Pancreas (tissue), 10 donors: Measurements from ENCODE around the gene SCN9A. TPM values are rescaled to one million over a fixed set of nuclear protein-coding genes. Genes with fewer than 3 reads are reported as not detected.

Experiments used
- ATAC-seq, 4 donors: fragments of 200-7000 bp; cut with Tn5 transposase; one replicate each; pipeline versions ENCODE4 v1.8.0 to v1.9.1; 2020; ENCODE audit warnings: mild to moderate bottlenecking in 4 of 4, moderate library complexity in 4 of 4
- DNase-seq, 6 donors: peaks; one replicate each; pipeline ENCODE4 v3.0.0-alpha.2; 2020
- FAIRE-seq: peaks from 2 replicates; lab custom pipeline; 2012; peaks lifted over from hg19 to GRCh38; lab: Jason Lieb, UNC
- H3K27ac ChIP-seq, 4 donors: fragments of 200-600 bp; sonication (generic); 1 replicate in 3 of 4; 2 replicates in 1 of 4; pipeline versions ENCODE4 v1.5.0 to v1.8.0; 2020
- H3K27me3 ChIP-seq, 4 donors: fragments of 200-600 bp; one replicate each; pipeline ENCODE4 v1.8.0; 2021
- H3K36me3 ChIP-seq, 3 donors: fragments of 200-600 bp; sonication (generic) in 1 of 3; one replicate each; pipeline versions ENCODE4 v1.5.0 to v1.8.0; 2020 to 2021
- H3K4me1 ChIP-seq, 3 donors: fragments of 200-600 bp; one replicate each; pipeline ENCODE4 v1.8.0; 2021
- H3K4me3 ChIP-seq, 4 donors: fragments of 200-600 bp; sonication (generic) in 2 of 4; one replicate each; pipeline versions ENCODE4 v1.5.0 to v1.8.0; 2020 to 2021
- H3K9me3 ChIP-seq, 4 donors: fragments of 200-600 bp; one replicate each; pipeline ENCODE4 v1.8.0; 2021
- CTCF ChIP-seq, 4 donors: fragments of 200-600 bp; sonication (generic) in 3 of 4; IDR thresholded peaks; one replicate each; pipeline versions ENCODE4 v1.5.0 to v1.8.0; 2021; ENCODE audit warnings: antibody characterized with exemption in 4 of 4
- WGBS, 2 donors: extraction: QIAGEN DNeasy Blood & Tissue Kit; methylation state at CpG; one replicate each; pipeline ENCODE4 v1.1.7; 2013; 5-methylcytosine and 5-hydroxymethylcytosine counted together
- intact Hi-C, 3 donors: fragments of 100-400 bp; cut with DNase I; formaldehyde crosslinking; loops; one replicate each; pipeline versions ENCODE4 v1.11.1 to v1.14.2; 2022
- polyA plus RNA-seq, 2 donors: library from polyadenylated mRNA; stranded (reverse); fragments of 200-250 nt; gene quantifications; one replicate each; pipeline ENCODE4 v1.2.3, GENCODE V29; 2013
- total RNA-seq, 6 donors: library from RNA; stranded (reverse); fragmentation: NEBNext Ultra II Directional in 4 of 6; extraction: Animal tissue kit (Norgen Biotek cat#: 25700) in 4 of 6; gene quantifications; one replicate each; pipeline versions ENCODE4 v1.2.1 to v1.2.4, GENCODE V29; 2021 to 2023
- donor health status: healthy with polysubstance abuse.
- donor health status: DM: no; HTN: no; CAD: no; lungs with moderate emphysema.
- donor health status: DM: no; HTN: no; CAD: no.
- donor health status: control.
- donor health status: control.
- donor health status: Bipolar disorder and iron deficiency.
- donor health status: DM: yes; HTN: yes; CAD: no.
- donor health status: DM: no; HTN: no; CAD: no.
- donor health status: DM: no; HTN: no; CAD: no.
- donor health status: DM: yes; HTN: yes; CAD: no.

Gene SCN9A
- total and polyA plus RNA-seq, 8 donors, result 1.6 to 20.5 (median 3.1) TPM

- peaks cover 0 to 4% (median 0%) of the 10 kb centered on the region in 4 donors for H3K27me3 ChIP-seq
- no peaks in the 10 kb centered on the region for H3K9me3 ChIP-seq
- 73 to 78% methylated on average over 2 of the region's 2 CpGs for WGBS, 2 donors
- TF ChIP-seq CTCF (IDR thresholded peaks at IDR 0.05), result no peak
- FAIRE-seq, result no peak
- H3K4me3 ChIP-seq, result no peak overlapping the region
- no peak for DNase-seq
- no peak for ATAC-seq
- H3K27ac ChIP-seq, result no peak overlapping the region
- intact Hi-C loops, result no loop called here
- H3K36me3 ChIP-seq, result no peaks in the 10 kb centered on the region
- peaks cover 10 to 13% (median 11%) of the 10 kb centered on the region in 3 donors for H3K4me1 ChIP-seq
These were observed 41.9 kb downstream of the SCN9A start for GRCh38 chr2:166333801-166334200.

- intact Hi-C loops, result no loop called here
- no peak for FAIRE-seq
- ATAC-seq, result peak in 3 of 4 donors; percentile 35 to 66 (median 38)
- no peak for TF ChIP-seq CTCF (IDR thresholded peaks at IDR 0.05)
- peaks cover 0 to 4% (median 0%) of the 10 kb centered on the region in 4 donors for H3K27me3 ChIP-seq
- H3K36me3 ChIP-seq, result no peaks in the 10 kb centered on the region
- H3K9me3 ChIP-seq, result no peaks in the 10 kb centered on the region
- DNase-seq, result no peak
- no peak overlapping the region for H3K27ac ChIP-seq
- peaks cover 10 to 12% (median 11%) of the 10 kb centered on the region in 3 donors for H3K4me1 ChIP-seq
- H3K4me3 ChIP-seq, result no peak overlapping the region
These were observed 43.6 kb downstream of the SCN9A start for GRCh38 chr2:166332106-166332505.

DNA sequence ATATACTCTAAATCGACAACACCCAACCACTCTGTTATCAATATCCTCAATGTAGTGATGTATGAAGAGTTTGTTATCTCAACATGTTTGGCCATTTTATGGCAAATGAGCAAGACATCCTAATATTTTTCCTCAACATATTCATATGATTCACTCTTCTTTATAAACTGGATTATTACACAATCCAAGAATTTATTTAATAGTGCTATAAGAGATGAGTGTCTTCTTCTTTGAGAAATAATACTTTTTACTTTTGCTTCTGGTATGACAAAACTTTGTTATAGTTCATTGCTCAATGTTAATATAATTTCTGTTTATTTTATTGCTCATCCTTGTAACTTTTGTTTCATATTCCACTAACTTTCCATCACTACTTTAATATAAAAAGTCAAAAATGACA is 44.3 kb downstream of the SCN9A start:
- Histone ChIP-seq H3K9me3 (no peaks in the 10 kb centered on the region), H3K27ac (no peak overlapping the region), H3K4me3 (no peak overlapping the region), H3K27me3 (peaks cover 0 to 4% (median 0%) of the 10 kb centered on the region in 4 donors), H3K4me1 (peaks cover 10 to 12% (median 11%) of the 10 kb centered on the region in 3 donors), H3K36me3 (no peaks in the 10 kb centered on the region)
- intact Hi-C loops, result no loop called here
- WGBS, 2 donors, result 86 to 92% methylated on average over 1 of the region's 1 CpG
- ATAC-seq (no peak), FAIRE-seq (no peak), DNase-seq (no peak)
- TF ChIP-seq CTCF (IDR thresholded peaks at IDR 0.05), result no peak

GRCh38 chr2:166329465-166329864 is 46.3 kb downstream of the SCN9A start:
- FAIRE-seq (no peak), ATAC-seq (no peak), DNase-seq (no peak)
- Histone ChIP-seq H3K27me3 (peaks cover 0 to 4% (median 0%) of the 10 kb centered on the region in 4 donors), H3K9me3 (no peaks in the 10 kb centered on the region), H3K36me3 (no peaks in the 10 kb centered on the region), H3K4me3 (no peak overlapping the region), H3K4me1 (peaks cover 0 to 4% (median 0%) of the 10 kb centered on the region in 3 donors), H3K27ac (no peak overlapping the region)
- no peak for TF ChIP-seq CTCF (IDR thresholded peaks at IDR 0.05)
- intact Hi-C loops, result no loop called here

DNA sequence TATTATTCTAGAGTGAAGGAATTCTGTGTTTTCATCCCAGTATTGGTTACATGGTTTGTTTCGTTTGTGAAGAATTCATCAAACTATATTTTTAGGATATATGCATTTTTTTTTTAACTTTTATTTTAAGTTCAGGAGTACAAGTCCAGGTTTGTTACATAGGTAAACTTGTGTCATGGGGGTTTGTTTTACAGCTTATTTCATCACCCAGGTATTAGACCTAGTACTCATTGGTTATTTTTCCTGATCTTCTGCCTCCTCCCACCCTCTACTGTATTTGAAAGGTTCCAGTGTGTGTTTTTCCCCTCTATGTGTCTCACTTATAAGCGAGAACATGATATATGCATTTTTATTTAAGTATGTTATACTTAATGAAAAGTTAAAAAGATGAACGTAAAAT is 47.6 kb downstream of the SCN9A start:
- H3K27me3 ChIP-seq, result peaks cover 0 to 4% (median 0%) of the 10 kb centered on the region in 4 donors
- FAIRE-seq (no peak), ATAC-seq (no peak), DNase-seq (no peak)
- no peak for TF ChIP-seq CTCF (IDR thresholded peaks at IDR 0.05)
- H3K27ac ChIP-seq, result no peak overlapping the region
- WGBS, 2 donors, result 67 to 69% methylated on average over 3 of the region's 3 CpGs
- H3K4me1 ChIP-seq, result no peaks in the 10 kb centered on the region
- no peaks in the 10 kb centered on the region for H3K36me3 ChIP-seq
- no peak overlapping the region for H3K4me3 ChIP-seq
- no peaks in the 10 kb centered on the region for H3K9me3 ChIP-seq
- intact Hi-C loops, result no loop called here
